ENCODE results near the gene CHIT1.

Gene CHIT1

DNA sequence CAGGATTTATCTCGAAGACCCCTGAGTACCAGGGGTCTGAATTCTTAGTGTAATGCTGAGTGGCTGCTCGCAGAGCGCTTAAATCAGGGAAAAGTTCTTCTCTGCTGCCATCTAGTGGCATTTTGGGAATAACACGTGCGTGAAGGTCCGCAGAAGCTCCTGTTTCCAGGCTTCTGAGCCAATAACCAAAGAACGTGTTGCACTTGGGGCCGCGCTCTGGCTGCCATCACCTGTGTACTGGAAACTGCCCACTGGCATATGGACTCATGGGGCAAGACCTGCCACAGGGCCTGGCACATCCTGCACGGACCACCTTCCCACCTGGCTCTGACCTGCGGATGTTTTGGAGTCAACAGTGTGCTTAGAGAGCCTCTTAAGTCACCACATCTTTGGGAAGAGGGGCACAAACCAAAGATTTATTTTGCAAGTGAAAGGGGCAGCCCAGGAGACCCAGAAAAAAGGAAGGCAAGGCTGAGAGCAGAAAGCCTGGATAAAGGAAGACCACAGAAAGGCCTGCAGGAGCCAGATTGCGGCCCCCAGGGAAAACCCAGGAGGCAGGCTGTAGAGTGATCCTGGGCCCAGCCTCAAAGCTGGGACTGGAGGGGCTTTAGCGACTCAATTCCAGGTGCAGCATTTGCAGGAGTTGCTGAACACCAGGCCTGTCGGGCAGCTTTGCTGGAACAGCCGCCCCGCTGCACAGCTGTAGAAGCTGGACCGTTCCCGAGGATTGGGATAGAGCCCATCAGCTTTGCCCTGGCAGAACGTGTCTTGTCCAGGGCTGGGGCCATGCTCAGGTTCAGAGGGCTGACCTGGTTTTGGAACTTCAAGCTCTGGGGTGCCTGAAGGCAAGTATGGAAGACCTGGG is 13.0 kb downstream of the CHIT1 start:
- DNase-seq (ENCODE audit: low spot score): peak; percentile 84

DNA sequence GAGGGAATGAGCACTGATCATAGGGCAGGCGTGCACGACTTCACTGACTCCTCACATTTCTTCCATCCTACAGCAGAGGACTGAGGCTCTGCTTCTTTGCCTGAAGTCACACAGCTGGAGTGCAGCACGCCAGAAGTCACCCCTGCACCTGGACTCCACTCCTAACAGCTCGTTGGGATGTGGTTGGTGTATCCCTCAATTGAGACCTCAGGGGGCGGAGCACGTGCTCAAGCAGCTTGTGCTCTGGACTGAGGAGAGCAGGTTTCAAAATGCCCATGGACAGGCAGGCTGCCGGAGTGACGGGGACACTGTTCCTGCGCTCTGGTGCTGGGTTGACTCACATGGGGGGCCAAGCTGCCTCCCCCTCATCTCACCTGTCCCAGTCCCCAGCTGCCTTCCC is 13.9 kb downstream of the CHIT1 start:
- DNase-seq (ENCODE audit: low spot score): no peak

DNA sequence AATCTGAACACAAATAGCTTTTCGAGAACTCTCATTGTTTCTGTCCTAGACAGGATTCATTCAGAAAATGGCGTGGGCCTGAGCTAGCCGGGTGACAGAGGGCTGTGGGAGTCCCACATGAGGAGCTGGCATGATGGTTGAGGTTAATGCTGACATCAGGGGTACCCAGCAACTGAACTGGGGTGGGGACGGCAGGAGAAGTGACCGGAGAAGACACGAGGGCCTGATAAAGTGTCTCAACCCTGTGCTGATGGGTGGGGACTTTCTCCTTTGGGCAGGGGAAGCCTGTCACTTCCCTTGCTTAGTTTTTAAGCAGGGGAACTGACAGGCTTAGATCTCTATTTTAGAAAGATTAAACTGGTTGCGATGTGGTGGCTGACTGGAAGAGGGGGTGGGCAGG is 14.6 kb downstream of the CHIT1 start:
- DNase-seq (ENCODE audit: low spot score): no peak

DNA sequence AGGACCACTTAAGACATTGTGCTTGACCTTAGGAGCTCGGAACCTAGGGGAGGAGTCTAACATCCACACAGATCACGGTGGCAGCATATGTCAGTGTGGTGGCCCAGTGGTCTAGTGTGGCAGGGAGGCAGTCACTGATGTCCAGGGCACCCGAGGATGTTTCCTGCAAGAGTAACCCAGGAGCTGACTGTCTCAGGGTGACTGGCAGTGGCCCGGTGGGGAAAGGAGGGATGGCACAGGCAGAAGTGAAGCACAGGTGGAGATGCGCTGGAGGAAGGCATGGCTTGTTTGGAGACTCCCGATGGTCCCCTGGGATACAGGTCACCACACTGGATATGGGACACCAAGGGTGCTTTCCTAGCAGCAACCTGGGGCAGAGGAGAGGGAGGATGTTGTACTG is 16.3 kb downstream of the CHIT1 start:
- DNase-seq (ENCODE audit: low spot score): no peak

DNA sequence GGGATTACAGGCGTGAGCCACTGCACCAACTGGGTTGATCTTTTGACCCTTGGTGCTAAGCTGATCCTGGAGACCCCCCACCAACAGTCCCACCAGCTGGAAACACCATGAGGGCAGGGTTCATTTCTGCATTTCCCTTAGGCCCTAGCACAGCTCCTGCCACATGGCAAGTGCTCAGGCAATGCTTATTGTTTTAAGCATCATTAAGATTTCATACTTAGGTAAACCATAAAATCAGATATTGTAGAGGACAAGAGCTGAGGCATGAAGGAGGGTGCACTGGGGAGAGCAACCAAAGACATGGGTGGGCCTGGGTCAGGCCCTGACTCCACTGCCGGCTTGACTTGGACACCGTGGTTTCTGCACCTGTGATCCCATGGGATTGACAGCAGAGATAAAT is 17.7 kb downstream of the CHIT1 start:
- no peak for DNase-seq (ENCODE audit: low spot score)

DNA sequence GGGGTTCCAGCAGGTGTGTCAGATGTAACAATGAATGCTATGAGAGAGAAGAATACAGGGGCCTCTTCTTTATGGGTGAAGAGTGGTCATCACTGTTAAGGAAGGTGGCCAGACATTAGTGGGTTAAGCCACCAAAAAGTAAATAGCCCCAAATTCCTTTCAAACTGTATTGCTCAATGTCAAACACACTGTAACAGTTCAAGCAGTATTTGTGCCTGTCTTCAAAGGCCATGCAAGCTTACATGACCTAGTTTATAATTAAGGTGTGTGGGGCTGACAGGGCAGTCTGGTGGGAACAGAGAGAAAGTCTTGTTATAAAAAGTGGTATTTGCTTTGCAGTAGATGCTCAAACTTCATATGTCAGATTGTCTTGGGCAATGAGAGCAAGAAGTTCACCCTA is 18.5 kb downstream of the CHIT1 start:
- no peak for DNase-seq (ENCODE audit: low spot score)

DNA sequence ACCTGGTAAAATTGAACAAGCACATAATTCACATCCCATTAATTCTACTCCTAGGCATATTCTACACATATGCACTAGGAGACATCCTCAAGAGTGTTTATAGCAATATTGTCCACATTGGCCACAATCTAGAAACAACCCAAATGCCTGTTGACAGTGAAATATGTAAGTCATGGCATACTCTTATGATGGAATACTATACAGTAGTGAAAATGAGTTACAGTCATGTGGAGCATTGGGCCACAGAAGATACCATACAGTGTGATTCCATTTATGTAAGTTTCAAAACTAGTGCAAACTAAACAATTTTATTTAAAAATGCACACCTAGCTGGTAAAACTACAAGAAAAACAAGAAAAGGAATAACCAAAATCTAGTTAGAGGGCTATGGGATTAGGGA is 19.1 kb downstream of the CHIT1 start:
- no peak for DNase-seq (ENCODE audit: low spot score)

DNA sequence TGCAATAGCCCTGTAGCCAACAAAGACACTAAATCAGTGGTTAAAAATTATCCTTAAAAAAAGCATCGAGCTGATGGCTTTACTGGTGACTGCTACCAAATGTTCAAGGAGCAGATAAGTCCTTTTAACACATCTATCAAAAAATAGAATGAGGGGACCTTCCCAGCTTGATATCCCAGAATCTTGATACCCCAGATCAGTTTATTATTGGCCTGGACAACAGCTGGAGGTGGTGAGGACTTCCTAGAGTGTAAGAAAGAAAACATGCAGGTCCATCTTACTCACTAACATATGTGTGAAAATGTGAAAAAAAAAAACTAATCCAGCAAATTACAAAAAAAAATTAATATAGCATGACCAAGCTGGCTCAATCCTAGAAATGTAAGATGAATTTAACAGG is 21.3 kb downstream of the CHIT1 start:
- DNase-seq (ENCODE audit: low spot score): no peak

DNA sequence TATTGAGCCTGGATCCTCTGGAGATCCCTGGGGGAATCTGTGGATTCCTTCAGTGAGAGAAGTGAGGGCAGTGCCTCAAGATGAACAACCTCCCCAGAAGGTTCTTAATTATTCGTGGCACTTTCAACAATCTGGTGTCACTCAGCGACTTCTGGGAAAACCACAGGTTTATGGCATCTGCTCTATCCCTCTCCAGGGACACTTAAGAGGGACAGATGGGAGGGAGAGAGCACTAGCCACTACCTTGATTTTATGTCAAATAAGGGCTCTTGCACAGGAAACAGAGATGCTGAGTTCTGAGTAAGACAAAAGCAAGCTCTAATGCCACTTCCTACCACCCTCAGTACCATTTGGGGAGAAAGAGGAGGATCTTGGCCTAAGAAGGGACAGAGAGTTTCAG is 21.7 kb downstream of the CHIT1 start:
- DNase-seq (ENCODE audit: low spot score): no peak

DNA sequence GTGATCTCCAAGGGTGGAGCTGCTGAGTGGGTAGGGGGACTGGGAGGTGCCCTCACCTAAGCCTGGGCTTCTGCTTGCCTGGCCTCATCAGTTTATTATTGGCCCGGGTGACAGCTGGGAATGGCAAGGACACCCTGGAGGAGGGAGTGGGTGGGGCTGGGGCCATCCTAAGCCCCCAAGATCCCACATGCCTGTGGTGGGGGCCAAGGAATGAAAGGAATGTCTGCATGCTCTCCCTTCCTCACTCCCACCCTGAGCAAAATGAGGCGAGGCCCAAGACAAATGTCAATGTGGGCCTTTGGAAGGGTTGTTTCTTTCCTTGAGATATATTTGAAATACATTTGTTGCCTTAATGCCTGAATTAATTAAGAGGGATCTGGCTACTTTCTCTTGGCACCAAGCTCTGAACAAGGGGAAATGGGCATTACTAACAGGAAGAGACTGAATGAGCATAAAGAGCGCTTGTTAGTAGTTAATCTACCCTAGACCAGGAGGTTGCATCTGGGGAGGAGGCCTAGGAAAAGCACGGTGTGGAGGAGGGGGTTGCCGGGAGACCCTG is 23.3 kb downstream of the CHIT1 start:
- no peak for DNase-seq (ENCODE audit: low spot score)

DNA sequence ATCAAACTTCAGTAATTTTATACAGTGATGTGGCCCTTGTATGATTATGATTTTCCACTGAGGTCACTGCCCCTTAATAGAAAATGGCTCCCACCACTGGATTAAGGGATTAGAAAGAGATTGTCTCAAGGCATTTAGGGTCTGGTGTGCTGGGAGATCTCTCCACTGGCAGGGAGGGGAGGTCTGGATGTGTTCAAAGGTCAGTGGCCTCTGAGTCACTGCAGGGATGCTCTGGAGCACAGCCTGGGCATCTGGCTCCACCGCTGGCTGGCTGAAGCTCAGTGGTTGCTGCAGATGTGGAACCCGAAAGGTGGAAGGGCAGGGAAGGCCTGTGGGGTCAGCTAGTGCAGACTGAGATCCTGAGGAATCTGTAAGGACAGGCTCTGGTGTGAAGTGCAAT is 24.7 kb downstream of the CHIT1 start:
- no peak for DNase-seq (ENCODE audit: low spot score)

DNA sequence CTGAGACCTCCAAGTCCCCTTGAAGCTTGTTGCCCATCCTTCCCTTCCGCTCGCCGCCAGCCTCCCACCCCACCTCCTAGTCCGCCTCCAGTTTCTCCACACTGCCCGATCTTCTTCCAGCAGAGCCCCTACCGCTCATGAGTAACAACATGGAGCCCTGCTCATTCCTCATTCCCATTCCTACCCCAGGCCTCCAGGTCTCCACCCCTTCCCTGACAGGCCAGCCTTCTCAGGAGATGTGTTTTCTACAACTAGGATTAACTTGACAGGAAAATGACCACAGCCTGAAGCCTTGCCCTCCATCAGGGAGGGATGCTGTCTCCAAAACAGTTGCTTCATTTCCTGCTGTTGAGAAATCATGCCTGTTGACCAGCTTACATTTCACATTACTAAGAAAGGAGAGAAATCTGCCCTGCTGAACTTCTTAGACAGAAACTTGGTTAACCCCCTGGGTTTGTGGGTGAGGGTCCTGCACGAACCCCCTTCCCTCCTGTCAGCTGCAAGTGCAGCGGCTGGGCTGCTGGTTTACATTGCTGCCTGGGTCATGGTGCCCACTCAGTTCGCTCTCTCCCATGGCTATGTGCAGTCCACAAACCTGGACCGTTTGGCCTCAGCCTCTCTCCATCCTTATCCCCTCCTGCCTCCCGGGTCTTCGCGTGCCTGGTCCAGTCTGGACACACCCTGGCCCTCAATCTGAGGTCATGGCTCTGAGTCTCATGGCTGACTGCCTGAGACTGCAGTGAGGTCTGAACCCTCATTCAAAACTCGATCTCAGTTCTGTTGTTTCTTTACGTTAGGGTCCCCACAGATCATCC is 26.8 kb downstream of the CHIT1 start:
- DNase-seq (ENCODE audit: low spot score): no peak

DNA sequence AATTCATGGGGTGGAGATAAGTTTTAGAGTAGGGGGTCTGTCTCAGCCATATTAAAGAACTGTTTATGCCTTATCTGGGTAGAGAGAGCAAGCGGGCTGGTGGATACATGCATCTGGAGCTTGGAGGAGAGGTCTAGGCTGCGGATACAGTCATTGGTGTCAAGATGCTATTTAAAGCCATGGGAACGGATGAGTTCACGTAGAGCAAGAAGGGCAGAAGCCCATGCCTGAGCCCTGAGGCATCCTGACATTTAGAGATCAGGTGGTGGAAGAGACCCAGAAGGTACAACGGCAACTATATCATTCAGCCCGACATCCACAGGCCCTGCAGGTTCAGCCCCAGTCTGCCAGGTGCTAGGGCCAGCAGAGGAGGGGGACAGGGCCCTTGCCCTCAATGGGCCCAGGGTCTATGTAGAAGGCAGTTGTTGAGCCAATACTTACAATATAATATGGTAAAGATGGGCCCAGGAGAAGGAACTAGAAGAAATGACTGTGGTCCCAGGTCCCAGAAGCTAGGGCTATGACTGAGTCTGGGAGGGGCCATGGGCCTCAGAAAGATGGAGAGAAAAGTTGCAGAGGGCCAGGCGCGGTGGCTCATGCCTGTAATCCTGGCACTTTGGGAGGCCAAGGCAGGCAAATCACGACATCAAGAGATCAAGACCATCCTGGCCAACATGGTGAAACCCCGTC is 27.8 kb downstream of the CHIT1 start:
- no peak for DNase-seq (ENCODE audit: low spot score)

DNA sequence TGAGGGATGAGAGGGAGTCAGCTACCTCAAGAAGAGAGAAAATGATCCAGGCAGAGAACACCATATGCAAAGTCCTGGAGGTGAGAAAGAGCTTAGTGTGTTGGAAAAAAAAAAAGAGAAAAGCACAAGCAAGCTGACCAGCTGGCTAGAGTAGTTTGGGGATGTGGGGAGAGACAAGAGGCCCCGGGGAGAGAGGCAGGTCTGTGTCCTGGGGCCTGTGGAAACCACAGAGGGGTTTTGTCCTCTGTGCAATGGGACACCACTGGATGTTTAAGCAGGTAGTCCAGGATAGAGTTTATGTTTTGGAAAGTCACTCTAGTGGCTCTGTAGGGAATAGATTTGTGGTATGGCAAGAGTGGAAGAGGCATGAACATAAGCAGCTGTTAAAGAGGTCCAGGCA is 28.6 kb downstream of the CHIT1 start:
- DNase-seq (ENCODE audit: low spot score): no peak

DNA sequence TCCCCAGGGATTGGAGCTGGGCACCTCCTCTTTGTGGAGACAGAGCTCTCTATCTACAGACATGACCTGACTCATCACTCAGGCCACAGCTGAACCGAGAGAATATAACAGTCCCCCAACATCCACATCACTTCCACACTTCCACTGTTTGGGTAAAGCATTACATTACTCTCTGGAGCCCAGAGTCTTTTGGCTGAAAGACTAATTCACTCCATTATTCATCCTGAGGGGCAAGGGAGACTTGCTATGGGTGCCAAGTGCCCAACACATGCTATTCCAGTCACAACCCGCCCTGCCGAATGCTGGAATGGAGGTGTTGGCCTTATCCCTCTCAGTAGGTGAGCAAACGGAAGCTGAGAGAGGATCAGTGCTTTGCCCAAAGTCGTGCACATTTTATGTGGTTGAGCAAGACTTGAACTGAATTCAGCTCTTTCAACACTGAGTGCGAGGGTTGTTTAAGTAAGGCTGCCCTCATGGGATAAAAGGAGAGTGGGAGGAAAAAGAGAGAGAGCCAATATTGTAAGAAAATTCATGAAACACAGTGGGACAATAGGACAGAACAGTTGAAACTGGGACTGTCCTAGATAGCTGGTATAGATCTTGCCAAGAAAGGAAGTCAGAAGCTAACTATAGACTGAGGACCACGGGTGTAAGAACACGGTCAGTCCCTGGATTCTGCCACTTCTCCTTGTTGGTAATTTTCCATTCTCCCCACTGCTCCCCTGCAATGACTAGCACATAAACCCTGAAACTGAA is 29.5 kb downstream of the CHIT1 start:
- DNase-seq (ENCODE audit: low spot score): no peak

DNA sequence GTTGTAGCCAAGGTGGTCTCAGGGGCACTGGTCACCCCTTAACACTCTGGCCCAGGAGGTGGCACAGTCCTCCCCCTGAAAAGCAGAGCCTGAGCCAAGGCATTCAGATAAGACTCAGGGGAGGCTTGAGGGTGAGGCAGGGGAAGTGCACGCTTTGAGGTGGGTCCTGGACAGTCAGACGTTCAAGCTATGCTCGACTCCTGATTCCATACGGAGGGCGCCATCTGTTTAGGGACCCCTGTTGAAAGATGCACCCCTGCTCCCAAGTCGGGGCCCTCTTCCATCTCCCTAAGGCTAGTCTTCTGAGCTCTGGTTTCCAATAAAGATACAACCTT is 30.0 kb downstream of the CHIT1 start:
- DNase-seq (ENCODE audit: low spot score): no peak

DNA sequence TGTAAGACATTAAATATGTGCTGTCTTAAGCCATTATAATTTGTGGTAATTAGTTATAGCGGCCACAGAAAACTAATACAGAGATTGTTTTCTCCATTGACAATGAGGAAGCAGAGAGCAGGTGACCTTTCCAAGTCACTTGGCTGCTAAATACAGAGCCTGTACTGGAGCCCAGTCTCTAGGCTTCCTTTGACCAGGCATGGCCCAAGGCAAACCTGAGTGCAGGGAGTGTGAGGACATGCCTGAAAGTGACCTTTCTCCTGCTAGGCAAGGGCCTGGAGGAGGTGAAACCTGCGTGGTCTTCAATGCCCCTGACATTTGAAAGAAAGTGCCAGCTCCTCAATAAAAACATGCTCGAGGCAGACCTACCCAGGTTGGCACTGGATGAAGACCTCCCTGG is 30.5 kb downstream of the CHIT1 start:
- no peak for DNase-seq (ENCODE audit: low spot score)

DNA sequence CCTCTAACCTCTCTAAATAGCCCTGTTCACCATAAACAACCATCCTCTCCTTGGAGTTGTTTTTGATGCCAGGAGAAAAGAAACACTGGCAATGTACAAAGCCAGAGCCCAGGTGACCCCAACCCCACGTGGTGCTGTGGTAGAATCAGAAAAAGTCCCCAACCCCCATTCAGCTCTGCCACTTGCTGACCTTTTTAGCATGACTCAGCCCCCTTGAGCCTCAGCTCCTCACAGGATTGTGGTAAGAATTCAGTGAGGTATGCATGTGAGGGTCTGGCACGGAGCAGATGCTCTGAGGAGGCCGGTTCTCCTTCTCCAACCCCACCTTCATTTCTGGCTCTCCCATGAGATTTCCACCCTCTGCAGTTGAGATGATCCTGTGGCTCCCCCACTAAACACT is 31.8 kb downstream of the CHIT1 start:
- DNase-seq (ENCODE audit: low spot score): no peak

DNA sequence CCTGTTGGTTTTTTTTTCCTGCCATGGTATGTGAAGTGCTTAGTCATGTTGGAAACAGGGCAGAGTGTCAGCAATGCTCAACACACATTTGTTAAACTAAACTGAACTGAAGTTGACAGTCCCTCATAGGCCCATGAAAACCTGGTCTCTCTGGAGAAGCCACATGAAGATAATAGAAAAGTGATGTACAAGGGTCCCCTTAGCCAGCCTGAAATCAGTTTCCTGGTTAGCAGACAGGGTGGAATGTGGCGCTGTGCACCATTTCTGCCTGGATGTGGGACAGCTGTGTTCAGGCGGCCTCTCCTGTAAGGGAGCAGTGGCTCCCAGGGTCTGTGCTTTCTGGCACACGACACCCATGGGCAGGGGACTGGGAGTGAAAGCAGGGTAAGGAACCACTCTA is 33.1 kb downstream of the CHIT1 start:
- no peak for DNase-seq (ENCODE audit: low spot score)

DNA sequence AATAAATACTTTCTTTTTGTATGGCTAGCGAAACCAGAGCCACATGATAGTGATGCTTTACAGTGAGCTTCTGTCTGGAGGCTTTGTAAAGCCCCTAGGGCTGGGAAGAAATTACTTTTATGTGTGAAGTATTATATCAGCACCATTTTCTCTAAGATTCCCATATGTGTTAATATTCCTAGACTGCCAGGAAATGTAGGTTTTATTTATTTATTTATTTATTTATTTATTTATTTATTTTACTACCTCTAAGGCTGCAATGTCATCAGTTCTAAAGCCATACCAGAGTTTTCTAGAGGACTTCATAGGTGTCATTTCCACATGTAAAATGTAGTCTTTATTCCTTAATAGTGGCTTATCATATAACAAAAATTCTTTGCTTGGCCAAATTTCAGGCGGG is 38.5 kb downstream of the CHIT1 start:
- no peak for DNase-seq (ENCODE audit: low spot score)

DNA sequence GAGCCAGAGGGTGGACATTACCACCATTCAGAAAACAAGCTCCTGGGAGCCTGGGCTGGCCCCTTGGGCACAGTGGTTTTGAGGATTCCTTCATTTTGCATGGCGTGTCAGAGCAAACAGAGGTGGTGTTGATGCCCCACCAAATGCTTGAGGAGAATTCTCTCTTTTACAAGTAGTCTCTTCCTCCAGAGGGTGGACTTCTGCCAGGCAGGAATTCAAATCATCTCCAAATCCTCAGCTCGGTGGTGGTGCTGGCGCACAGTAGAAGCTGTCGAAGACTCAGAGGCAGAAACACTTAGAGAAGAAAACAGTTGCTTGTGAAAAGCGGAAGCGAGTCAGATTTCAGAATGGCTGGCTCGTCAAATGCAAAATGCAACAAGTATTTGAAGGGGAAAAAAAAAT is 39.5 kb downstream of the CHIT1 start:
- DNase-seq (ENCODE audit: low spot score): no peak

DNA sequence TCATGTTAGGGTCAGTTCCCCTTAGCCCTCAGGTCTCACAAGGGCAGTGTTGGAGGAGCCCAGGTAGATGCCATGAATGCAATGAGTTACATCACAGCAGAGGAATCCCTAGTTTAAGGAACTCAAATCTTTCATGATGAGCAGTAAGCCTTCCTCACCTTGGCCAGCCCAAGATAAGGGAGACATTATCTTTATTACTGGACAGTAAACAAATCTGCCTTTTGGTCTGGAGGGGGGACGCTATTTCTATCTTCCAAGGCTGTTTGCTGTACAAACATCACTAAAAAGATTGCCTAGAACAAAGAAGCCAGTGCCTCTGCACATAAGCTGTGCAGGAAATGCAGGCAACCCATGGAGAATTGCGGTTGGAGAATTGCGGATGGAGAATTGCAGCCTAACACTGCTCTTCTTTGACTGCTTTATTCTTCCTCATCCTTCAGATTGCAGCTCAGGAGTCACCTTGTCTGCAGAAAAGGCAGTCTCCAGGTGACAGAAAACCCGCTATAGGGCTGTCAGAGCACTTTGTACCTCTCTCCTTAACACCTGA is 40.7 kb downstream of the CHIT1 start:
- no peak for DNase-seq (ENCODE audit: low spot score)

Measured in NAMALWA (cell line).